Smooth muscle cell (in vitro differentiated cells): ENCODE data around the gene CAMK1G. TPM values are rescaled to one million over a fixed set of nuclear protein-coding genes. Genes with fewer than 3 reads are reported as not detected.

ENCODE experiments used
- DNase-seq: peaks from one replicate; lab custom pipeline; 2025; ENCODE audit not compliant: unreplicated experiment; lab: John Stamatoyannopoulos, UW
- H2AFZ ChIP-seq: fragments of 200-600 bp; sonication (generic); 2 replicates; pipeline ENCODE4 v1.6.0; 2016; ENCODE audit warnings: antibody characterized with exemption, low read depth, mild to moderate bottlenecking
- H3F3A ChIP-seq: fragments of 200-600 bp; sonication (generic); 2 replicates; pipeline ENCODE4 v1.6.0; 2017; ENCODE audit warnings: antibody characterized with exemption, low read depth
- H3K27ac ChIP-seq: fragments of 200-600 bp; sonication (generic); 2 replicates; pipeline ENCODE4 v1.5.1; 2016; ENCODE audit warnings: low read depth, mild to moderate bottlenecking
- H3K27me3 ChIP-seq: fragments of 200-600 bp; sonication (generic); 2 replicates; pipeline ENCODE4 v1.6.1; 2016; ENCODE audit warnings: low read depth, mild to moderate bottlenecking
- H3K36me3 ChIP-seq: fragments of 200-600 bp; sonication (generic); 2 replicates; pipeline ENCODE4 v1.5.1; 2016; ENCODE audit warnings: low read depth
- H3K4me1 ChIP-seq: fragments of 200-600 bp; sonication (generic); 2 replicates; pipeline ENCODE4 v1.5.1; 2016; ENCODE audit warnings: low read depth
- H3K4me2 ChIP-seq: fragments of 200-600 bp; sonication (generic); 2 replicates; pipeline ENCODE4 v1.6.0; 2016; ENCODE audit warnings: mild to moderate bottlenecking
- H3K4me3 ChIP-seq: fragments of 200-600 bp; sonication (generic); 2 replicates; pipeline ENCODE4 v1.5.1; 2016; ENCODE audit warnings: mild to moderate bottlenecking
- H3K79me2 ChIP-seq: fragments of 200-600 bp; sonication (generic); 2 replicates; pipeline ENCODE4 v1.6.0; 2016; ENCODE audit warnings: low read depth, mild to moderate bottlenecking
- H3K9ac ChIP-seq: fragments of 200-600 bp; sonication (generic); 2 replicates; pipeline ENCODE4 v1.6.0; 2016; ENCODE audit warnings: low read depth
- H3K9me3 ChIP-seq: fragments of 200-600 bp; sonication (generic); replicated peaks from 2 replicates; pipeline ENCODE4 v1.5.1; 2016; ENCODE audit warnings: low read depth
- H4K20me1 ChIP-seq: fragments of 200-600 bp; sonication (generic); 2 replicates; pipeline ENCODE4 v1.6.0; 2016; ENCODE audit warnings: low read depth
- WGBS: methylation state at CpG from one replicate; pipeline ENCODE4 v1.1.7; 2016; ENCODE audit warnings: low lambda C conversion rate; 5-methylcytosine and 5-hydroxymethylcytosine counted together
- polyA plus RNA-seq: library from polyadenylated mRNA; unstranded; fragments of >200 nt; fragmentation: Nextera tagmentation; extraction: Ambion mirVana; gene quantifications from 2 replicates; pipeline ENCODE4 v1.2.1, GENCODE V29; 2016
- total RNA-seq: library from RNA; depleted of rRNA; stranded (reverse); fragments of >200 nt; gene quantifications from 2 replicates; pipeline ENCODE4 v1.2.3, GENCODE V29; 2014
- TF ChIP-seq, protein P1 (sequence below): fragments of 200-600 bp; sonication (generic); IDR thresholded peaks from 2 replicates; pipeline ENCODE4 v1.5.1; 2017; ENCODE audit warnings: borderline replicate concordance, mild to moderate bottlenecking, antibody characterized with exemption; ENCODE audit not compliant: insufficient read depth, poor library complexity, severe bottlenecking

The CAMK1G gene
- total and polyA plus RNA-seq, 2 experiments from 2014 or later: 0.13 TPM; not detected in 1

DNA sequence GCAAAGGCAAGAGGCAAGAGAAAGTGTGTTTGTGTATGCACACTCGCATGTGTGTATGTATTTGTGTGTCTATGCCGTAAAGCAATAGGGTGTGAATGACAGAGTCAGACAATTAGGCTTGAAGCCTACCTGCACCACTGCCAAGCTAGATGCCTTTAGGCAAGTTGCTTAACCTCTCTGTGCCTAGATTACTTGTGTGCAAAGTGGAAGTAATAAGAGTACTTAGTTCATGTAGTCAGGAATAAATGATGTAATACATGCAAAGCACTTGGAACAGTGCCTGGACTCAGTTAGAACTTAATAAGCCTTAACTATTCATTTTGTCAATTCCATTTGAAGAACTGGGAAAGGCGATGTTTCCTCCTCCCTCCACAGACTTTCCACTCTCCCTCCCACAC lies 37.0 kb downstream of the CAMK1G start:
- no peaks in the 10 kb centered on the region for H3K79me2 ChIP-seq
- DNase-seq: no peak

DNA sequence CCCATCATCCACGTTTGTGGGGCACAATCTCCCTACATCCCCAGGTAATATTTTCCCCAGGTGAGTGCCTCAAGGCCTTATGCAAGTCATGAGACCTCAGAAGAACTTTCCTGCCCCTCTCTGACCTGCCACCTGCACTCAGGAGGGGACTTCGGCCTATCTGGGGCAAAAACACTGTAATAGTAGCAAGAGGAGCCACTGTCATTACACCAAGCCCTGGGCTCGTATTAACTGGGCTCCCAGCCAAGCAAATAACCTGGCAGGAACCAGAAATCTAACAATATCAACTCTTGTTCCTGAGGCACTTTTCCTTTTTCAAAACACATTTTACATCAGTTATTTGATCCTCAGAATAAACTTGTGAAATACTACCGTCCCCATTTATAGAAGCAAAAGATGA lies 37.8 kb downstream of the CAMK1G start:
- no peaks in the 10 kb centered on the region for H3K36me3 ChIP-seq

More for the DNA sequence above, 37.0 kb downstream of the CAMK1G start:
- Histone ChIP-seq H3K4me1 (no peaks in the 10 kb centered on the region), H4K20me1 (no peaks in the 10 kb centered on the region), H3K27me3 (no peaks in the 10 kb centered on the region), H3K9ac (no peak overlapping the region), H3K4me2 (no peak overlapping the region), H3K4me3 (no peak overlapping the region), H3F3A (no peaks in the 10 kb centered on the region), H2AFZ (no peak overlapping the region), H3K9me3 (no peaks in the 10 kb centered on the region), H3K36me3 (no peaks in the 10 kb centered on the region), H3K27ac (no peak overlapping the region)
- 97% methylated on average over 3 of the region's 3 CpGs for WGBS
- TF ChIP-seq, protein P1, sequence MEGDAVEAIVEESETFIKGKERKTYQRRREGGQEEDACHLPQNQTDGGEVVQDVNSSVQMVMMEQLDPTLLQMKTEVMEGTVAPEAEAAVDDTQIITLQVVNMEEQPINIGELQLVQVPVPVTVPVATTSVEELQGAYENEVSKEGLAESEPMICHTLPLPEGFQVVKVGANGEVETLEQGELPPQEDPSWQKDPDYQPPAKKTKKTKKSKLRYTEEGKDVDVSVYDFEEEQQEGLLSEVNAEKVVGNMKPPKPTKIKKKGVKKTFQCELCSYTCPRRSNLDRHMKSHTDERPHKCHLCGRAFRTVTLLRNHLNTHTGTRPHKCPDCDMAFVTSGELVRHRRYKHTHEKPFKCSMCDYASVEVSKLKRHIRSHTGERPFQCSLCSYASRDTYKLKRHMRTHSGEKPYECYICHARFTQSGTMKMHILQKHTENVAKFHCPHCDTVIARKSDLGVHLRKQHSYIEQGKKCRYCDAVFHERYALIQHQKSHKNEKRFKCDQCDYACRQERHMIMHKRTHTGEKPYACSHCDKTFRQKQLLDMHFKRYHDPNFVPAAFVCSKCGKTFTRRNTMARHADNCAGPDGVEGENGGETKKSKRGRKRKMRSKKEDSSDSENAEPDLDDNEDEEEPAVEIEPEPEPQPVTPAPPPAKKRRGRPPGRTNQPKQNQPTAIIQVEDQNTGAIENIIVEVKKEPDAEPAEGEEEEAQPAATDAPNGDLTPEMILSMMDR: no peak

DNA sequence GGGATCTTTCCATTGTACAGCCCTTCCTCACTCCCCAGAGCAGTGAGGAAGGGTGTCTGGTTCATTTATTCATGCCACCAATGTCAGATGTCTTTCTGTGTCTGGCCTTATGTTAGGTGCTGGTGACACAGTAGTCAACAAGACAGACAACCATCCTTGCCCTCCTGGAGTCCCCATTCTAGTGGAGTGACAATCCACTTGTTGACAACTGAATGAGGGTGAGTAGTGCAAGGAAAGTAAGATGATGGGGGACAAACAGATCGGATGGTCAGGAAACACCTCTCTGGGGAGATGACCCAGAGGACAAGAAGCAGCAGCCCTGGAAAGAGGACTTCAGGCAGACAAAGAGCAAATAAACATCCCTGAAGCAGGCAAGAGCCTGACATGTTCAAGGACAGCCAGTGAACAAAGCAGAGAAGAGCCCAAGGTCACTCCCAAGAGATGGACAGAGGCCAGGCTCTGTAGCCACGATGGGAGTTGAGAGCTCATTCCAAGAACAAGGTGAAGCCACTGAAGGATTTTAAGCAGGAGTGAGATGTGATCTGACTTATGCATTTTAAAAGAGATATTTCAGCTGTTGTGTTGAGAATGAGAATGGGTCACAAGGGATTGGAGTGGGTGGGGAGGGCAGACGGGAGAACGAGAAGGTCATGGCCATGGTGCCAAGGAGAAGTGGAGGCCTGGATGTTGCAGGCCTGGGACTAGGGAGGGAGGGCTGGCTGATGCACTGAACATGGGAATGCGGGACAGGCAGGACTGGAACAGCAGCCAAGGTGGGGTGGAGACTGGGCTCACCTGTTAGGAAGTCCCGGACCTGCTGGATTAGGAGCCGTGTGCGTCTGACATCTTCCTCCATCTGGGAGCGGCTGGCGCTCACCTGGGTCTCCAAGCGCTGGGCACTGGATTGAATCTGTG lies 38.5 kb downstream of the CAMK1G start:
- Histone ChIP-seq H3K36me3 (no peaks in the 10 kb centered on the region), H3K9ac (no peak overlapping the region), H3K4me2 (no peak overlapping the region), H3K27ac (no peak overlapping the region), H3F3A (no peaks in the 10 kb centered on the region), H3K4me1 (no peaks in the 10 kb centered on the region), H3K27me3 (no peaks in the 10 kb centered on the region), H4K20me1 (no peaks in the 10 kb centered on the region), H3K79me2 (no peaks in the 10 kb centered on the region), H2AFZ (no peak overlapping the region), H3K9me3 (no peaks in the 10 kb centered on the region), H3K4me3 (no peak overlapping the region)
- TF ChIP-seq, protein P1: no peak
- no peak for DNase-seq
- 89% methylated on average over 11 of the region's 11 CpGs for WGBS

More for the DNA sequence above, 37.8 kb downstream of the CAMK1G start:
- Histone ChIP-seq H3K9ac (no peak overlapping the region), H3K4me3 (no peak overlapping the region), H3F3A (no peaks in the 10 kb centered on the region), H3K79me2 (no peaks in the 10 kb centered on the region), H3K27me3 (no peaks in the 10 kb centered on the region), H4K20me1 (no peaks in the 10 kb centered on the region), H3K27ac (no peak overlapping the region), H3K4me2 (no peak overlapping the region), H3K9me3 (no peaks in the 10 kb centered on the region), H3K4me1 (no peaks in the 10 kb centered on the region), H2AFZ (no peak overlapping the region)
- DNase-seq: no peak
- TF ChIP-seq, protein P1: no peak
- WGBS: 88% methylated on average over 4 of the region's 4 CpGs
